Effector memory CD8-positive, alpha-beta T cell (primary cell): ENCODE data around the gene PKP1.
A peak's percentile ranks its signal among the peaks of the same experiment; 100 is the strongest.
"Not testable (repeated sequence)": the region's sequence is repeated elsewhere in the genome, so short reads cannot be mapped to it uniquely, and the experiment has no call there.

Source experiments
- ATAC-seq: fragments of 150-1000 bp; cut with Tn5 transposase; replicated peaks from 2 replicates; pipeline ENCODE4 v1.10.0; 2021; ENCODE audit warnings: mild to moderate bottlenecking, moderate library complexity
- DNase-seq, 3 experiments: peaks; one replicate each; pipeline ENCODE4 v3.0.0; 2021
- H3K27ac Mint-ChIP-seq, 2 donors: one replicate each; pipeline ENCODE4 v1.8.0; 2022; ENCODE audit warnings: mild to moderate bottlenecking in 2 of 2, mixed read lengths in 2 of 2, moderate library complexity in 2 of 2
- H3K27me3 Mint-ChIP-seq, 2 donors: one replicate each; pipeline ENCODE4 v1.8.0; 2022; ENCODE audit warnings: mixed read lengths in 2 of 2
- H3K36me3 Mint-ChIP-seq: one replicate; pipeline ENCODE4 v1.8.0; 2022; ENCODE audit warnings: mild to moderate bottlenecking, moderate library complexity, mixed read lengths; ENCODE audit not compliant: insufficient read depth
- H3K4me1 Mint-ChIP-seq, 2 donors: one replicate each; pipeline ENCODE4 v1.8.0; 2022; ENCODE audit warnings: low read depth in 2 of 2, mixed read lengths in 2 of 2
- H3K4me3 Mint-ChIP-seq, 2 donors: one replicate each; pipeline ENCODE4 v1.8.0; 2022; ENCODE audit warnings: mild to moderate bottlenecking in 2 of 2, mixed read lengths in 2 of 2, moderate library complexity in 2 of 2
- H3K9me3 Mint-ChIP-seq, 2 donors: one replicate each; pipeline ENCODE4 v1.8.0; 2022; ENCODE audit warnings: mixed read lengths in 2 of 2

PKP1 gene

GRCh38 chr1:201254625-201255478, 28.5 kb upstream of the PKP1 start:
- no peak overlapping the region for H3K27ac Mint-ChIP-seq
- H3K4me3 Mint-ChIP-seq = no peak overlapping the region
- peak; percentile 44 to 57 (median 53) for DNase-seq
- peaks cover 19 to 23% of the 10 kb centered on the region in 2 donors for H3K27me3 Mint-ChIP-seq
- H3K4me1 Mint-ChIP-seq = no peaks in the 10 kb centered on the region
- ATAC-seq = no peak
- H3K9me3 Mint-ChIP-seq = no peaks in the 10 kb centered on the region
- no peaks in the 10 kb centered on the region for H3K36me3 Mint-ChIP-seq

DNA sequence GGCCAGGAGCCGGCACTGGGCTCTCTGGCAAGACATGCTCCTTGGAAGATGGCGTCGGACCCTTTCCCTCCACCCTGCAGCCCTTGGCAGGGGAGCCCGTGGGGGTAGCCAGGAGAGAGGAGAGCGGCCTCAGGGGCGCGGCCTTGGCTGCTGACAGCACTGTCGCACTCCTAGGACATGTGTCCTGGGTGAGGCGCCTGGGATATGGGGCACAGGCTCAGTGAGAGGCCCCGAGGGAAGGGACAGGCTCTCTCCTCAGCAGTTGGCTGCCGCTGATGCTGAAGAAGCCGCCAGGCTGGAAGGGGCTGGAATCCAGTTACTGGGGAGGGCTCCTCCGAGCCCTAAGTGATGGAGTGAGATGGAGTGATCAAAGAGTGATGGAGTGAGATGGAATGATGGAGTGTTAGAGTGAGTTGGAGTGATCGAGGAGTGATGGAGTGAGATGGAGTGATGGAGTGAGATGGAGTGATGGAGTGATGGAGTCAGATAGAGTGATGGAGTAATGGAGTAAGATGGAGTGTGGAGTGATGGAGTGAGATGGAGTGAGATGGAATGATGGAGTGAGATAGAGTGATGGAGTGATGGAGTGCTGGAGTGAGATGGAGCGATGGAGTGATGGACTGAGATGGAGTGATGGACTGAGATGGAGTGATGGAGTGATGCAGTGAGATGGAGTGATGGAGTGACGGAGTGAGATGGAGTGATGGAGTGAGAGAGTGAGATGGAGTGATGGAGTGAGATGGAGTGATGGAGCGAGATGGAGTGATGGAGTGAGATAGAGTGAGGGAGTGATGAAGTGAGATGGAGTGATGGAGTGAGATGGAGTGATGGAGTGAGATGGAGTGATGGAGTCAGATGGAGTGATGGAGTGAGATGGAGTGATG, 27.6 kb upstream of the PKP1 start:
- Mint-ChIP-seq H3K4me1 (no peaks in the 10 kb centered on the region), H3K27ac (no peak overlapping the region), H3K36me3 (no peaks in the 10 kb centered on the region), H3K4me3 (no peak overlapping the region), H3K9me3 (no peaks in the 10 kb centered on the region), H3K27me3 (peaks cover 16 to 19% of the 10 kb centered on the region in 2 donors)
- DNase-seq (no peak), ATAC-seq (no peak)

DNA sequence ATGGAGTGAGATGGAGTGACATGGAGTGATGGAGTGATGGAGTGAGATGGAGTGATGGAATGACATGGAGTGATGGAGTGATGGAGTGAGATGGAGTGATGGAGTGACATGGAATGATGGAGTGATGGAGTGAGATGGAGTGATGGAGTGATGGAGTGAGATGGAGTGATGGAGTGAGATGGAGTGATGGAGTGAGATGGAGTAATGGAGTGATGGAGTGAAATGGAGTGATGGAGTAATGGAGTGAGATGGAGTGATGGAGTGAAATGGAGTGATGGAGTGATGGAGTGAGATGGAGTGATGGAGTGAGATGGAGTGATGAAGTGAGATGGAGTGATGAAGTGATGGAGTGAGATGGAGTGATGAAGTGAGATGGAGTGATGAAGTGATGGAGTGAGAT, 25.2 kb upstream of the PKP1 start:
- peaks cover 20 to 27% of the 10 kb centered on the region in 2 donors for H3K27me3 Mint-ChIP-seq
- H3K36me3 Mint-ChIP-seq, DNase-seq, H3K27ac Mint-ChIP-seq, ATAC-seq, H3K9me3 Mint-ChIP-seq, H3K4me3 Mint-ChIP-seq, H3K4me1 Mint-ChIP-seq: not testable (repeated sequence)

- H3K9me3 Mint-ChIP-seq = no peaks in the 10 kb centered on the region
- ATAC-seq = no peak
- no peak overlapping the region for H3K27ac Mint-ChIP-seq
- H3K4me1 Mint-ChIP-seq = no peaks in the 10 kb centered on the region
- peaks cover 27 to 33% of the 10 kb centered on the region in 2 donors for H3K27me3 Mint-ChIP-seq
- no peak overlapping the region for H3K4me3 Mint-ChIP-seq
- no peak for DNase-seq
- H3K36me3 Mint-ChIP-seq = no peaks in the 10 kb centered on the region
Measured at GRCh38 chr1:201258763-201259230, 24.5 kb upstream of the PKP1 start.

DNA sequence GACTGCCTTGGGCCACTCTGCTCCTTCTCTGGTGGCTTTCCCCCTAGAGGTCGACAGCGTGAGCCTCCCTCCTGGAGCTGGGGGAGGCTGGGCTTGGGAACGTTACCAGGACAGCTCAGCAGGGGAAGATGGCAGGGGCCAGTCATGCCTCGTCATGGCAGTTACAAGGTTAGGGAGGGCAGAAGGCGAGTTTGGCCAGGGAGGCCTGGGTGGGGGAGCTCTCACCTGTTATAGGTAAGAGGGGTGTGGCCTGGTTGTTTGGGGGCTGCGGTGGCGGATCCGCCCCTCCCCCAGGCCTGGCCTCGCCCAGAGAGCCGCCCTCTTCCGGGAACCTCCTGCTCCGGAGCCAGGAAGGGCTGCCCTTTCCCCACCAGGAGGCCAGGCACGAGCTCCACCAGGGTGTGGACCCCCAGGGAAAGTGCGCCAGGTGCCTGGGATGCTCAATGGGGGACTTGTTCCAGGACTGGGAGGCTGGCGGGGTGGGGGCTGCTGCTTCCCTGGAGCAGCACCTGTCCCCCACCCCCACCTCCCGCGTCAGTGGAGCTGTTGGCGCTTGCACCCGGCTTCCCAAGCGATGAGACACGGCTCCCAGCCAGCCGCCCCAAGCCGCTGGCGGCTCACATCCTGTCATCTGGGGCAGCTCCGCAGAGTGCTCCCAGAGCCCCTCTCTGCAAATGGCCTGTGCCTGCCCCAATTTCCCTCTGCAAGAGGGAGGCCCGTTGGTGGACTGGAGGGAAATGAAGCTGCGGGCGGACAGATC, 23.6 kb upstream of the PKP1 start:
- ATAC-seq (no peak), DNase-seq (no peak)
- H3K4me3 Mint-ChIP-seq = no peak overlapping the region
- H3K4me1 Mint-ChIP-seq = peaks cover 0 to 1% of the 10 kb centered on the region in 2 donors
- no peak overlapping the region for H3K27ac Mint-ChIP-seq
- no peaks in the 10 kb centered on the region for H3K9me3 Mint-ChIP-seq
- no peaks in the 10 kb centered on the region for H3K36me3 Mint-ChIP-seq
- peaks cover 27 to 42% of the 10 kb centered on the region in 2 donors for H3K27me3 Mint-ChIP-seq

GRCh38 chr1:201260236-201260590, 23.1 kb upstream of the PKP1 start:
- Mint-ChIP-seq H3K9me3 (no peaks in the 10 kb centered on the region), H3K4me3 (peak overlapping the region in 1 of 2 donors; percentile 21), H3K27me3 (peaks cover 27 to 45% of the 10 kb centered on the region in 2 donors), H3K27ac (no peak overlapping the region), H3K4me1 (peaks cover 0 to 1% of the 10 kb centered on the region in 2 donors), H3K36me3 (no peaks in the 10 kb centered on the region)
- ATAC-seq (no peak), DNase-seq (no peak)

- Mint-ChIP-seq H3K4me1 (peaks cover 0 to 1% of the 10 kb centered on the region in 2 donors), H3K4me3 (peak overlapping the region in 1 of 2 donors; percentile 21), H3K27me3 (peaks cover 27 to 48% of the 10 kb centered on the region in 2 donors), H3K27ac (no peak overlapping the region), H3K9me3 (no peaks in the 10 kb centered on the region), H3K36me3 (no peaks in the 10 kb centered on the region)
- no peak for DNase-seq
- no peak for ATAC-seq
Measured at GRCh38 chr1:201260648-201261311, 22.5 kb upstream of the PKP1 start.

GRCh38 chr1:201261771-201262547, 21.3 kb upstream of the PKP1 start:
- no peak overlapping the region for H3K4me3 Mint-ChIP-seq
- DNase-seq (no peak), ATAC-seq (no peak)
- H3K4me1 Mint-ChIP-seq = peaks cover 0 to 1% of the 10 kb centered on the region in 2 donors
- H3K36me3 Mint-ChIP-seq = no peaks in the 10 kb centered on the region
- H3K27me3 Mint-ChIP-seq = peaks cover 36 to 59% of the 10 kb centered on the region in 2 donors
- no peak overlapping the region for H3K27ac Mint-ChIP-seq
- H3K9me3 Mint-ChIP-seq = no peaks in the 10 kb centered on the region

GRCh38 chr1:201262963-201263608, 20.2 kb upstream of the PKP1 start:
- H3K36me3 Mint-ChIP-seq = no peaks in the 10 kb centered on the region
- ATAC-seq (no peak), DNase-seq (no peak)
- H3K9me3 Mint-ChIP-seq = no peaks in the 10 kb centered on the region
- H3K4me3 Mint-ChIP-seq = no peak overlapping the region
- H3K4me1 Mint-ChIP-seq = peaks cover 0 to 1% of the 10 kb centered on the region in 2 donors
- no peak overlapping the region for H3K27ac Mint-ChIP-seq
- peaks cover 48 to 71% of the 10 kb centered on the region in 2 donors for H3K27me3 Mint-ChIP-seq

GRCh38 chr1:201264072-201264471, 19.2 kb upstream of the PKP1 start:
- Mint-ChIP-seq H3K36me3 (no peaks in the 10 kb centered on the region), H3K4me1 (peaks cover 0 to 1% of the 10 kb centered on the region in 2 donors), H3K4me3 (no peak overlapping the region), H3K27me3 (peaks cover 56 to 81% of the 10 kb centered on the region in 2 donors), H3K9me3 (no peaks in the 10 kb centered on the region), H3K27ac (no peak overlapping the region)
- DNase-seq = no peak
- ATAC-seq = no peak

DNA sequence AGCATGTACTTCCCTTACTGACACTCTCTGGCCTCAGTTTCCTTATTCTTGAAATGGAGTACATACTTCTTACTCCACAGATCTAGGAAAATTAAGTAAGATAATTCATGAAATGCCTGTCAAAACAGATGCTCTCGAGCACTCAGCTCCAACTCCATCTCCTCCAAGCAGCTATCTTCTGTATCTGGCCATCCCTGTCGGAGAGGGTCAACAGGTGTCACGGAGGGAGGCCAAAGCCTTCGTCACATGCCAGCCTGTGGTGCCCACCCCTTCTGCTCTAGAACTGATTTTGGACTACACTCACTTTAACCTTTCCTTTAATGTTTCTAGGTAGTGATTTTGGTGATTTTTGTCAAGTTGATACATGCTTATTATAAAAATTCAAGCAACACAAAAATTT, 18.8 kb upstream of the PKP1 start:
- Mint-ChIP-seq H3K4me3 (no peak overlapping the region), H3K9me3 (no peaks in the 10 kb centered on the region), H3K4me1 (peaks cover 0 to 1% of the 10 kb centered on the region in 2 donors), H3K27me3 (peaks cover 61 to 85% of the 10 kb centered on the region in 2 donors), H3K27ac (no peak overlapping the region), H3K36me3 (no peaks in the 10 kb centered on the region)
- ATAC-seq (no peak), DNase-seq (no peak)

GRCh38 chr1:201265756-201266155, 17.6 kb upstream of the PKP1 start:
- ATAC-seq = no peak
- Mint-ChIP-seq H3K27me3 (peaks cover 63 to 89% of the 10 kb centered on the region in 2 donors), H3K36me3 (no peaks in the 10 kb centered on the region), H3K4me3 (no peak overlapping the region), H3K4me1 (peaks cover 0 to 1% of the 10 kb centered on the region in 2 donors), H3K9me3 (no peaks in the 10 kb centered on the region), H3K27ac (no peak overlapping the region)
- DNase-seq = no peak
